Left forelimb (tissue), 1 donor: ENCODE results near the gene CNTD1.
A peak's percentile ranks its signal among the peaks of the same experiment; 100 is the strongest.

Experiments used
- DNase-seq: peaks from one replicate; pipeline ENCODE4 v3.0.0-alpha.2; 2018; ENCODE audit warnings: low spot score

CNTD1 gene

GRCh38 chr17:42806249-42806648, 7.6 kb downstream of the CNTD1 start:
- DNase-seq: no peak

GRCh38 chr17:42809250-42809649, 10.6 kb downstream of the CNTD1 start:
- no peak for DNase-seq

- no peak for DNase-seq
These were observed 16.2 kb downstream of the CNTD1 start for GRCh38 chr17:42814633-42815399.

GRCh38 chr17:42817866-42818265, 19.2 kb downstream of the CNTD1 start:
- DNase-seq: no peak

DNA sequence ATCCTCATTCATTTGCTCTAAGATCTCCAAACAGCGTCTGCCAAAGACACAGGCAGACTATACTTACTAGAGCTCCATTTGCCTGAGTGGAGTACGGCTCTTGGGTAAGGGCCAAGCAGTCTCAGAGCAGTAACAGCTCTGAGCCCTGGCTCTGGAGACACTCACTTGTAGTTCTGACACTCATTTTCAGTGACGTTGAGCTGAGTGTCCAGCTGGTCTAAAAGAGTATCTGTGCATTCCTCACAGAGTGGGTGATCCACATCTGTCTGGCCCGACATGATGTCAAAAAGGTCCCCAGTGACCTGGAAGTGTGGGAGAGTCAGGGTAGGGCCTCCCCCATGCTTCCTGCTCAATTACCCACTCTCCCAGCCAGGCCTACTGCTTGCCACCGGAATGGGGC, 19.7 kb downstream of the CNTD1 start:
- DNase-seq: no peak

GRCh38 chr17:42819939-42820535, 21.4 kb downstream of the CNTD1 start:
- DNase-seq: no peak

DNA sequence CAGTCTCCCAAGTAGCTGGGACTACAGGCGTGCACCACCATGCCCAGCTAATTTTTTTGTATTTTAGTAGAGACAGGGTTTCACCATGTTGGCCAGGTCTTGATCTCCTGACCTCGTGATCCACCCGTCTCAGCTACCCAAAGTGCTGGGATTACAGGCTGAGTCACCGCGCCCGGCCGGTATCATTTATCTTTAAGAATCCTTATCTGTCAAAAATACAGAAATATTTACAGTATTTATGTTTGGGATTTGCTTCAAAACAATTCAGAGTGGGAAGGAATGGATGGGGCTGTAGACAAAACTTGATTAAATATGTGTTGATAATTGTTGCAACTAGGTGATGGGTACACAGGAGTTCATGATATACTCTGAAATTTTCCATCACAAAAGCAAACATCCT, 22.5 kb downstream of the CNTD1 start:
- DNase-seq: no peak

DNA sequence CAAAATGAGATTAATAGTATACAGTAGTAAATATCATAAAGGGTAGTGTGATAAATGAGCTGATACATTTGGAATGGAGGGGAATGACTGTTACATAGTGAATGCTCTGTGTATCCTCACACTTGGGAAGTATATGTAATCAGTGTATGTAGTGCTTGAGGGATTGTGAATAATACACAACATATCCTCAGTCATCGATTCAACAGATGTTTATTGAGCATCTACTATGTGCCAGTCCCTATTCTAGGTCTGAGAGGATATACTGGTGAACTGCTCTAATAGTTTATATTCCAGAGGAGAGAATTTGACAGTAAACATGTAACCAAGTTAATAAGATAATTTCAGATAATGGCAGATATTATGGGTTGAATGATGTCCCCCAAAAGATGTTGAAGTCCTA, 28.8 kb downstream of the CNTD1 start:
- no peak for DNase-seq

DNA sequence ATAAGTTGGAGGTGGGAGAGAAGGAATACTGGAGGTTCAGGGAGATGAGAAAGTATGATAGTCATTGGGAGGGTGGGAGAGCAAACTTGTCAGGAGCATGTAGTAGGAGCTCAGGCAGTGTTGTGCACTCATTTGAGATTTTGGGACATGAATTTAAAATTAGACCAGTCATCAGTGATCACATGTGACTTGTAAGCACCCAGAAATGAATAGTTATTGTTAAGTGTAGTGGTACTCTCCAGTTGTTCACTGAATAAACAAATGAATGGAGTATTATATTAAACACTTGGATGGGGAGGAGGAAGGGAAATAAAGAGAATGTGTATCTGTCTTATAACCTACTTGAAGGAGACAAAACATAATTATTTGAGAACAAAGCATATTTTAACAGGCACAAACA, 32.3 kb downstream of the CNTD1 start:
- DNase-seq: no peak

GRCh38 chr17:42832213-42832933, 33.7 kb downstream of the CNTD1 start:
- no peak for DNase-seq

- DNase-seq: peak; percentile 93
These were observed 34.5 kb downstream of the CNTD1 start, which contains the start of gene PSME3 for GRCh38 chr17:42832934-42833766. Gene PSME3 (plus strand): TSS chr17:42833397. CDS start chr17:42833632, 235 bp downstream.

DNA sequence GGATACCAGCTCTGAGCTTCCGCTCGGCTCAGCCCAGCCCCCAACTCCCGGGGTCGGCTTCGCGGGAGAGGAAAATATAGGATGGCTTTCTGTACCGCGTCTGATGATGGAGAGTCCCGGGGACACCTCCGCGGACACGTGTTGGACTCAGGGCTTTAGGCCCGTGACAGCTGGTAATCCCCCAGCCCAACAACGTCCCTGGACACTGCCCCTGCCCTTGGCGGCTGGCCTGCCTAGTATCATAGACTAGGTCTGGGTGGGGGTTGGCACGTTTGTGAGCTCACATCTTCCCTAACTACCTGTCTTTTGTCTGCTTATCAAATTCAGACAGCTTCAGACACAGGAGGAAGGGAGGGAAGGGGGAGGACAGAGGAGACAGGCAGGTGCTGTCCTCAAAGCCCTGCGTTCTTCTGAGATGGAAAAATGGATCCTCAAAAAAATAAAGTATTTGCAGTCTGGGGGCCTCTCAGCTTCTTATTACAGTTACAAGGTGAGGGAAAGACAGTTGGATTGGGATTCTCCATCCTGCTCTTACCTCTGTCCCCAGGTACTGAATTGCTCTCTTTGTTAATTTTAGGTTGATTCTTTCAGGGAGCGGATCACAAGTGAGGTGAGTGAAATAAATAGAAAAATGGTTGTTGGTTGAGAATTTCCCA, 35.2 kb downstream of the CNTD1 start:
- no peak for DNase-seq

DNA sequence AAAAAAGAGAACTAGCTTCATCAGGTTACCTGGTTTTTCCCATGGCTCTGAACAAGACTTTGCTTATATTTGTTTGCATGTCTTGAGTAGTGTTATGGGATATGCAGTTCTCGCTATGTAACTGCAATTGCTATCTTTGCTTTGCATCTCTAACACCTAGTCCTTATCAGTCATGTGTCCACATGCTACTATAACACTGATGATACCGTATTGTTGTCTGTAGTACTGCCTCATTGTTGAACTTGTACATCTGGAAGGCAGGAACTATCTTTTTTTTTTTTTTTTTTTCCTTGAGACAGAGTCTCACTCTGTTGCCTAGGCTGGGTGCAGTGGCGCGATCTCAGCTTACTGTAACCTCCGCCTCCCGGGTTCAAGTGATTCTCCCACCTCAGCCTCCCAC, 37.1 kb downstream of the CNTD1 start:
- no peak for DNase-seq

- DNase-seq: no peak
These were observed 43.5 kb downstream of the CNTD1 start for GRCh38 chr17:42841975-42842685.

DNA sequence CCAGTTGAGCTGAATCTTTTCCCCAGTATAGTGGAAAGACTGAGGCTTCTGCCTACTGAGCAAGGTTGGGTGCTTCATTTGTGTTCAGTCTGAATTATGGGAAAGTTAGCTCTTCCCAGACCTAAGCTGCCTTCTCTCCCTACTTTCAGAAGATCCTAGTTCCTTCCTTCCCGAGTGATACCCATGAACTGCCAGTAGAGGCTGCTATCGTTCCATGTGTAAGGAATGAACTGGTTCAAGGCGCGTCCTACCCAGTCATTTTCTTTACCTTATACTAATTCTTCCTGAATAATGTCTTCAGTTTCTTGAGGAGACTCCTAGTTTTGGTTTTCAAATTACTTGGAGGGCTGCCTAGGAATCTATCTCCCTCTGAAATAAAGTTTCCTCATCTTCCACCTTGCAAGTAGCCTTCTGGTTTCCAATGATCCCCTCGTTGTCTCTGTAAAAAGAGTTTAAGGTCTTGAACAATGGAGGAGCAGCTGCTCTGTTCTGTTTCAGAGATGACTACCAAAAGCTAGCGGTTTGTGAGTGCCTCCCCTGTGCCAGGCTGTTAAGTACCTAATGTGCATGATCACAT, 44.8 kb downstream of the CNTD1 start:
- no peak for DNase-seq

DNA sequence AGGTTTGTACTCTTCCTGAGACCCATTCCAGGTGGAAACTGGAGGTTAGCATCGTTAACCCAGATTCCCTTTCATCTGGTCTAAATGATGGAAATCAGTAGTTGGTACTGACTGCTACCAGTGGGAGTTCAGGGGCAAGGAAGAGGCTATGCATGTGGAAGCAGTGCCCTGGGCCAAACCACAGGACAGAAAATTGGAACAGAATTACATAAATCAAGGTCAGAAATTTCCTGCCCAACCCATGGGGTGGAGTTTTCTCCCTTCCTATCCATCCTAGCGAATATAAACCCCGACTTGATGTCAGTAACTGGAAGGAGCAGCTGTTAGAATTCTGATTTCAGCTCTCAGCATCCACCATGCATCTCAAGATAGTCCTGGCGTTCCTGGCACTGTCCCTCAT, 45.6 kb downstream of the CNTD1 start, which contains the start of gene AOC2:
Gene AOC2, plus strand, starts transcription at position 310 of the 400 bp plus-strand sequence. Its CDS starts 47 bp downstream, at position 357.
- no peak for DNase-seq

GRCh38 chr17:42844761-42845555, 46.3 kb downstream of the CNTD1 start:
- DNase-seq: no peak

DNA sequence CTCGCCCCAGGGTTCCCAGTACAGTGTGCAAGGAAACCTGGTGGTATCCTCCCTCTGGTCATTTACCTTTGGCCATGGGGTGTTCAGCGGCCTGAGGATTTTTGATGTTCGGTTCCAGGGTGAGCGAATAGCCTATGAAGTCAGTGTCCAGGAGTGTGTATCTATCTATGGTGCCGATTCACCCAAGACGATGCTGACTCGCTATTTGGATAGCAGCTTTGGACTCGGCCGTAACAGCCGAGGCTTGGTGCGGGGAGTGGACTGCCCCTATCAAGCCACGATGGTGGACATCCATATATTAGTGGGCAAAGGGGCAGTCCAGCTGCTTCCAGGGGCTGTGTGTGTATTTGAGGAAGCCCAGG, 46.9 kb downstream of the CNTD1 start:
- DNase-seq: no peak

DNA sequence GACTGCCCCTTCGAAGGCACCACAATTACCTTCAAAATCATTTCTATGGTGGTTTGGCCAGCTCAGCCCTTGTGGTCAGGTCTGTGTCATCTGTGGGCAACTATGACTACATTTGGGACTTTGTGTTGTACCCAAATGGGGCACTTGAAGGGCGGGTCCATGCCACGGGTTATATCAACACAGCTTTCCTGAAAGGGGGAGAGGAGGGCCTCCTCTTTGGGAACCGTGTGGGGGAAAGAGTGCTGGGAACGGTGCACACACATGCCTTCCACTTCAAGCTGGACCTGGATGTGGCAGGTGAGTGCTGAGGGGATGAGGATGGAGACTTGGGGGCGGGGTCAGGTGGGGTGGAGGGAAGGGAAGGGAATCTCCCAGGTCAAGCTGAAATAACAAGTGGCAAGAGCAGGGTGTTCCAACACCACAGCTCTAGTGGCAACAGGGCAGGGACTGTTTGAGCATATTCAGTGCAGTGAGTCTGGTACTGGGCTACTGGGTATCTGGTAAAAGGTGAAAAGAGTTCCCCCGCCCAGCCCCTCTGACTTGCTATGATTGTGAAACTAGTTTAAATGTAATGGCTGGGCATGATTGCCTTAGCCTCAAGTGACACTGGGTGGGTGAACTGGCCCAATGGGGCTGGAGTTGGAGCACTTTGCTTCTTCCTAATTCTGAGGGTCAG, 47.4 kb downstream of the CNTD1 start:
- no peak for DNase-seq
